Cardiac muscle cell (in vitro differentiated cells and primary cell): ENCODE results near the gene LCE7A. TPM values are rescaled to one million over a fixed set of nuclear protein-coding genes. Genes with fewer than 3 reads are reported as not detected.

ENCODE experiments used
- DNase-seq, 2 donors: peaks; one replicate each; pipeline versions ENCODE4 v3.0.0 to v3.0.0-alpha.2; 2010 to 2017; ENCODE audit warnings: low read depth in 1 of 2, low spot score in 1 of 2
- H3K27ac ChIP-seq: fragments of 200-600 bp; sonication (generic); 2 replicates; pipeline ENCODE4 v1.5.1; 2016
- H3K27me3 ChIP-seq: fragments of 200-600 bp; sonication (generic); 2 replicates; pipeline ENCODE4 v1.6.0; 2016; ENCODE audit warnings: control low read depth
- H3K36me3 ChIP-seq: fragments of 200-600 bp; sonication (generic); 2 replicates; pipeline ENCODE4 v1.5.1; 2016; ENCODE audit warnings: control low read depth
- H3K4me1 ChIP-seq: fragments of 200-600 bp; sonication (generic); 2 replicates; pipeline ENCODE4 v1.8.1; 2017; ENCODE audit warnings: low read depth, mild to moderate bottlenecking, mixed run types
- H3K4me3 ChIP-seq: fragments of 200-600 bp; sonication (generic); 2 replicates; pipeline ENCODE4 v1.5.1; 2016; ENCODE audit warnings: mild to moderate bottlenecking
- H3K9me3 ChIP-seq: fragments of 200-600 bp; sonication (generic); 2 replicates; pipeline ENCODE4 v1.5.1; 2017; ENCODE audit warnings: low read depth, mild to moderate bottlenecking, control low read depth
- polyA plus RNA-seq: library from polyadenylated mRNA; unstranded; fragments of >200 nt; fragmentation: Nextera tagmentation; extraction: Ambion mirVana; gene quantifications from 2 replicates; pipeline ENCODE4 v1.2.1, GENCODE V29; 2016
- total RNA-seq: library from RNA; depleted of rRNA; stranded (reverse); fragments of >200 nt; gene quantifications from 2 replicates; pipeline ENCODE4 v1.2.3, GENCODE V29; 2016
- TF ChIP-seq, protein P1 (sequence below): IDR thresholded peaks from 2 replicates; pipeline ENCODE4 v1.5.1; 2012; ENCODE audit warnings: low read depth, mild to moderate bottlenecking, low read length

Gene LCE7A
- total and polyA plus RNA-seq, 2 experiments from 2014 or later = not detected

GRCh38 chr1:152886085-152886484 lies 26.3 kb downstream of the LCE7A start:
- H3K36me3 ChIP-seq = no peaks in the 10 kb centered on the region
- H3K4me1 ChIP-seq = no peaks in the 10 kb centered on the region
- H3K27ac ChIP-seq = no peak overlapping the region
- no peaks in the 10 kb centered on the region for H3K9me3 ChIP-seq
- TF ChIP-seq, protein P1, sequence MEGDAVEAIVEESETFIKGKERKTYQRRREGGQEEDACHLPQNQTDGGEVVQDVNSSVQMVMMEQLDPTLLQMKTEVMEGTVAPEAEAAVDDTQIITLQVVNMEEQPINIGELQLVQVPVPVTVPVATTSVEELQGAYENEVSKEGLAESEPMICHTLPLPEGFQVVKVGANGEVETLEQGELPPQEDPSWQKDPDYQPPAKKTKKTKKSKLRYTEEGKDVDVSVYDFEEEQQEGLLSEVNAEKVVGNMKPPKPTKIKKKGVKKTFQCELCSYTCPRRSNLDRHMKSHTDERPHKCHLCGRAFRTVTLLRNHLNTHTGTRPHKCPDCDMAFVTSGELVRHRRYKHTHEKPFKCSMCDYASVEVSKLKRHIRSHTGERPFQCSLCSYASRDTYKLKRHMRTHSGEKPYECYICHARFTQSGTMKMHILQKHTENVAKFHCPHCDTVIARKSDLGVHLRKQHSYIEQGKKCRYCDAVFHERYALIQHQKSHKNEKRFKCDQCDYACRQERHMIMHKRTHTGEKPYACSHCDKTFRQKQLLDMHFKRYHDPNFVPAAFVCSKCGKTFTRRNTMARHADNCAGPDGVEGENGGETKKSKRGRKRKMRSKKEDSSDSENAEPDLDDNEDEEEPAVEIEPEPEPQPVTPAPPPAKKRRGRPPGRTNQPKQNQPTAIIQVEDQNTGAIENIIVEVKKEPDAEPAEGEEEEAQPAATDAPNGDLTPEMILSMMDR = no peak
- no peaks in the 10 kb centered on the region for H3K27me3 ChIP-seq
- no peak for DNase-seq
- H3K4me3 ChIP-seq = no peak overlapping the region

- H3K4me3 ChIP-seq = no peak overlapping the region
- no peaks in the 10 kb centered on the region for H3K4me1 ChIP-seq
- H3K9me3 ChIP-seq = no peaks in the 10 kb centered on the region
- H3K27me3 ChIP-seq = no peaks in the 10 kb centered on the region
- TF ChIP-seq, protein P1 = no peak
- H3K36me3 ChIP-seq = no peaks in the 10 kb centered on the region
- DNase-seq = no peak
- H3K27ac ChIP-seq = no peak overlapping the region
Measured at GRCh38 chr1:152886758-152887409, 27.1 kb downstream of the LCE7A start.

GRCh38 chr1:152888126-152888525 lies 28.3 kb downstream of the LCE7A start:
- Histone ChIP-seq H3K27ac (no peak overlapping the region), H3K4me3 (no peak overlapping the region), H3K9me3 (no peaks in the 10 kb centered on the region), H3K4me1 (no peaks in the 10 kb centered on the region), H3K27me3 (no peaks in the 10 kb centered on the region), H3K36me3 (no peaks in the 10 kb centered on the region)
- no peak for DNase-seq
- TF ChIP-seq, protein P1 = no peak

GRCh38 chr1:152899027-152899426 lies 39.2 kb downstream of the LCE7A start:
- Histone ChIP-seq H3K4me3 (no peak overlapping the region), H3K36me3 (no peaks in the 10 kb centered on the region), H3K27me3 (no peaks in the 10 kb centered on the region), H3K4me1 (no peaks in the 10 kb centered on the region), H3K27ac (no peak overlapping the region), H3K9me3 (no peaks in the 10 kb centered on the region)
- no peak for DNase-seq
- TF ChIP-seq, protein P1 = no peak

GRCh38 chr1:152899883-152900282 lies 40.1 kb downstream of the LCE7A start:
- H3K9me3 ChIP-seq = no peaks in the 10 kb centered on the region
- no peak overlapping the region for H3K4me3 ChIP-seq
- no peaks in the 10 kb centered on the region for H3K27me3 ChIP-seq
- no peak overlapping the region for H3K27ac ChIP-seq
- H3K36me3 ChIP-seq = no peaks in the 10 kb centered on the region
- TF ChIP-seq, protein P1 = no peak
- H3K4me1 ChIP-seq = no peaks in the 10 kb centered on the region
- DNase-seq = no peak

DNA sequence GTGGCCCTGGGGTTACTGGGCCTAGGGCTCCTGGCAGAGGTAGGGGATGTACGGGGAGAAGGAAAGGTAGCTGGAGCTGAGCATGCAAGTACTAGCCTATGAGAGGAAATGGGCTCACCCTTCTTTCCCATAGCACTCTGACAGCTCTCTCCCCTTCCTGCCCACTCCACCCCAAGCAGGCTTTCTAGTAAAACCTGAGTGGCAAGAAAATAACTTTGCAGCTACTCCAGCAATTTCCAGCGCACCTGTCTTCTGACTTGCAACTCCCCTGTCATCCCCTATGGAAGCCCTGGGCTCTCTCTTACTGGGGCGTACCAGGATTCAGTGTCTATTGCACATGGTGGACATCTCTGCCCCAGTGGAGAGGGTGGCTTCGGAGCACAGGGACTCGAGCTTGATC lies 41.8 kb downstream of the LCE7A start:
- Histone ChIP-seq H3K9me3 (no peaks in the 10 kb centered on the region), H3K27ac (no peak overlapping the region), H3K4me1 (no peaks in the 10 kb centered on the region), H3K27me3 (no peaks in the 10 kb centered on the region), H3K36me3 (no peaks in the 10 kb centered on the region), H3K4me3 (no peak overlapping the region)
- DNase-seq = no peak
- TF ChIP-seq, protein P1 = no peak
